OCI-LY3 (cell line): ENCODE measurements around the gene UBAC2.

Source experiments
- CTCF ChIP-seq: fragments of 200-600, 300-600 bp; sonication (generic); IDR thresholded peaks from 2 replicates; pipeline ENCODE4 v1.5.1; 2014; ENCODE audit warnings: antibody characterized with exemption, low read length, low read depth
- EZH2phosphoT487 ChIP-seq: fragments of 200-600 bp; shearing (Covaris generic); IDR thresholded peaks from 2 replicates; pipeline ENCODE4 v1.6.1; 2018; ENCODE audit warnings: antibody characterized with exemption, mixed run types, low read depth

- TF ChIP-seq CTCF (no peak), EZH2phosphoT487 (no peak)
Measured at GRCh38 chr13:99382428-99383133, 181.9 kb downstream of the UBAC2 start.
